NOMO-1 (cell line): ENCODE measurements around the gene TRMT13.

Experiments
- DNase-seq, 2 experiments: peaks; one replicate each; lab custom pipeline; 2025; ENCODE audit not compliant: unreplicated experiment in 2 of 2; lab: John Stamatoyannopoulos, UW

Gene TRMT13, protein sequence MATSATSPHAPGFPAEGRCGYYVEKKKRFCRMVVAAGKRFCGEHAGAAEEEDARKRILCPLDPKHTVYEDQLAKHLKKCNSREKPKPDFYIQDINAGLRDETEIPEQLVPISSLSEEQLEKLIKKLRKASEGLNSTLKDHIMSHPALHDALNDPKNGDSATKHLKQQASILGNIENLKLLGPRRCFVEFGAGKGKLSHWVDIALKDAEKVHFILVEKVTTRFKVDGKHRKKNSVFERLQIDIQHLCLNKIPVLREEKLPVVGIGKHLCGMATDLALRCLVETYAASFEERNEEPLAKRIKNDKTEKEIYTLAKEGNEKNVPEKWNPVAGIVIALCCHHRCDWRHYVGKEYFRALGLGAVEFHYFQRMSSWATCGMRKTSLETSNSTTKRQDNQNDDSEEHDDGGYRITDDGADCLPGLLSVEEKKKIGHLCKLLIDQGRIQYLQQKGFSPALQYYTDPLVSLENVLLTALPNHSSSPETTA

DNA sequence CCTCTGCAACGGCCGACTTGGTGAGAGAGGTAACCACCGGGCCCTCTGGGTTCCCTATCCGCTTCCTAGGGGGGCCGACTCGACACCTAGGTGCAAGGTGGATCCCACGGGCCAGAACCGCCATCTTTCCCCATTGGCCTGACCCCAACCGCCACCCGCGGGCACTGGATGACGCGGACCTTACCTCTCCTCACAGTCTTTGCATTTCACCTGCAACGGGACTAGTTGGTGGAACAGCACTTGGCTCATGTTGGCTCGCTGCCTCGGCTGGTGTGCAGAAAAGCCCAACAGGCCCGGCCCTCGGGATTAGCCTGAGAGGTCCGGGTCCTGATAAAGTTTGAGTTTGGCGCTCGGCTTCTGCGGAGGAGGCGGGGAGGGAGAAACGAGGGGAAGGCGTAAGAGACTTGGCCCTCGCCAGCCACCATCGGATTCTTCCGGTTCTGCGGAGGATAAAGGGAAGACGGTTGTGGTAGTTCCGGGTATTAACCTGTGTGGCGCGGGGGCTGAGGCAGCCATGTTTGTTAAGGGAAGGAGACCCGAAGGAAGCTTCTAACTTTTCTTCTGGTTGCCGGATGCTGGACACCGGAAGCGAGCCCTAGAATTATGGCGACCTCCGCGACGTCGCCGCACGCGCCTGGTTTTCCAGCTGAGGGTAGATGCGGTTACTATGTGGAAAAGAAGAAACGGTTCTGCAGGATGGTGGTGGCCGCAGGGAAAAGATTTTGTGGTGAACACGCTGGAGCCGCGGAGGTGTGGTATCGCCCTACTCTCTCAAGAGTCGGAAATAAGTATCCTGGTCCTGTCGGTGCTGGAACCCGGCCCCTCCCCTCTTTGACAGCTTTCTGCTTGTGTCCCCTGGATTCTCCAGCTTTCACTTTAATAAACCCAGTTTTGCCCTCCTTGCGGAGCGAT lies at the start of gene TRMT13, which contains the start of gene SASS6:
TSS of gene TRMT13 (plus strand) at position 598 of the 912 bp plus-strand sequence. CDS start at position 604, 6 bp downstream.
TSS of gene SASS6 (minus strand) at position 365 of the 912 bp plus-strand sequence. CDS start at position 249, 116 bp downstream.
- DNase-seq: peak; percentile 96 to 97

DNA sequence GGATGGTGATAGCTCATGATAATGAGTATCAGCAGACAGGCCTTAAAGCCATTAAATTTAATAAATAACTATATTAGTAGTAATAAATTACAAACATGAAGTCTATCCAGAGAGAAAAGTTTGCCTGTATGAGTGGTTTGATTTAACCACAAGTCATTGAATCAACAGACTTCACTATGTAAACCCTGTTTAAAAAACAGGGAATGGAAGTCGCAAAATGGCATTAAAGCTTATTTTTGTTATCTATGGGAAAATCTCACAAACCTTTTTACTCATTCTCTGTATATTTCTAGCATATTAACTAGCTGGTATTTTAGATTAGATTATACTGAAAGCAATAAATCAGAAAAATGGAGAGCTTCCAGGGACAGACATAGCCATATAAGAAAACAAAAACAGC lies 45.6 kb upstream of the TRMT13 start:
- no peak for DNase-seq

DNA sequence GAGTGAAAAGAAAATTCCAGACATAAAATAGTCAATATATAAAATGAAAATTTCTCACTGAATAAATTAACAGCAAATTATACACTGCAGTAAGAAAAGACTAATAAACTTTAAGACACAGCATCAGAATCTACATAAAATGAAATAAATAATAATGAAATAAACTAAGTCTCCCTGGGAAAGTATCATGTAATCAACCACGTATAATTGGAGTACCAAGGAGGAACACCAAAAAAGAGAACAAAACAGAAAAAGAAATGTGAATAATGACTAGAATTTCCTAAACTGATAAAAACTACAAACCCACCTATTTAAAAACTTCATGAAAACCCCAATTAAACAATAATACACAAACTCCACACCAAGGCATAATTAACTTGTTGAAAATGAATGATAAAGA lies 43.9 kb upstream of the TRMT13 start:
- no peak for DNase-seq

DNA sequence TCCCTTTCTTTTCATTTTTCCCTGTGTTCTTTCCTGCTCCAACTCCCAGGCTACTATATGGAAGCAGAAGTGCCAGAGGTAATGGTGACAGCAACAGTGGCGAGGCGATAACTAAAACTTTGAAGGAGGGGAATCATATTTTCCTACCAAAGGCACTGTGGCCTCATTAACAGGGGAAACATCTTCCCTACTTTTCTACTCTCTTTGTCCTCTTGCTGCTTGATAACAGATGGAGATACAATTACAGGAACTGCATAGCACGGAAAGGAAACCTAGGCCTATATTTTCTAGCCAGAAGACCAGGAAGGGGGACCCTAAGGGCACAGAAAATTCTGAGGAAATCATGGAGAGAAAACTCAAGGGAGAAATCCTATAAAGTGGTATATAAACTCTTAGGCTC lies 42.5 kb upstream of the TRMT13 start:
- no peak for DNase-seq

DNA sequence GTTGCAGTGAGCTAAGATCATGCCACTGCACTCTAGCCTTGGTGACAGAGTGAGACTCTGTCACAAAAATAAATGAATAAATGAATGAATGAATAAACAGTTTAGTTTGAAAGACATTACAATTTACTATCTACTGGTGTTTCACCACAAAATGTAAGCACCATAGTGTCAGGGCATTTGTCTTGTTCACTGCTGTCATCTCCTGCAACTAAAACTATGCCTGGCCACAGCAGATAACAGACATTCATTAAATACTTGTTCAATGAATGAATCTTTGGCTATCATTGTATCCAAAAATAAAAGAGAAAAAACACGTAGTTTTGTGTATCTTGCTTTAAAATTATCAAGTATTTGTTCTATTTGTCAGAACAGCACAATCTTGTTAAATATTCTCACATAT lies 32.8 kb upstream of the TRMT13 start:
- no peak for DNase-seq

DNA sequence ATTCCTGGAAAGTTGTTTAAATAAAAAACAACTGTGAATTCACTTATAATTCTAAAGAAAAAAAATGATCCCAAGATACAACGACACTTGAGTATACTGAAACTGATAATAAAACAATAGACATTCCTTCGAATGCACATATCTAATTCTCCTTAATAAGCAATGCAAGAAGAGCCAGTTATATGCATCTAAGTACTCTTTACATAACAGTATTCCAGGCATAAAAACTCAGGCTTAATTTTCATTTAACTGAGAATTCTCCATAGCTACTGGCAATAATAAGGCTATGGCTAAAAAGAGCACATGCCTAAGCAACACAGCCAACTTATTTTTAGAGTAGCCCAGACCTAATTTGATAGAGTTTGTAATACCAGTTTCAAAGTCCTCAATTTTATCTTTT lies 31.4 kb upstream of the TRMT13 start:
- DNase-seq: no peak

GRCh38 chr1:100107696-100108095 lies 25.3 kb upstream of the TRMT13 start:
- DNase-seq: no peak

DNA sequence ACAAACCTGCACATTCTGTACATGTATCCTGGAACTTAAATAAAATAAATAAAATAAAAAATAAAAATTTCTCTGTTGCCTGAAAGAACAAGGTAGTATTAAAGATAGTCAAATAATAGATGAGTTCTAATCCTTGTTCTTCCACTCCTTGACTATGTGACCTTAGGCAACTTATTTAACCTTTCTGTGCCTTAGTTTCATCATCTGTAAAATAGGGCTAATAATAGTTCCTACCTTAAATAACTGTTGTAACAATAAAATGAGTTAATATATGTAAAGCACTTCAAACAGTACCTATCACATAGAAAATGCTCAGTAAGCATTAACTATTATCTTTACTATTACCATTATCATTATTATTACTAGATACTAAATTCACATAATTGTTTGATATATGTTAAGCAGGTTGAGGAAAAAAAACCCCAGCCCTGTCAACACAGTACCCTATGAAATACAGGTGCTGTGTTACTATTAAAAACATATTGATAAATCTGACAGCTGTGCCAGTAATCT lies 23.4 kb upstream of the TRMT13 start:
- no peak for DNase-seq

GRCh38 chr1:100115524-100115923 lies 17.4 kb upstream of the TRMT13 start:
- no peak for DNase-seq

GRCh38 chr1:100122177-100122576 lies 10.8 kb upstream of the TRMT13 start:
- DNase-seq: no peak

- no peak for DNase-seq
Observed at GRCh38 chr1:100127226-100127625, 5.7 kb upstream of the TRMT13 start.

DNA sequence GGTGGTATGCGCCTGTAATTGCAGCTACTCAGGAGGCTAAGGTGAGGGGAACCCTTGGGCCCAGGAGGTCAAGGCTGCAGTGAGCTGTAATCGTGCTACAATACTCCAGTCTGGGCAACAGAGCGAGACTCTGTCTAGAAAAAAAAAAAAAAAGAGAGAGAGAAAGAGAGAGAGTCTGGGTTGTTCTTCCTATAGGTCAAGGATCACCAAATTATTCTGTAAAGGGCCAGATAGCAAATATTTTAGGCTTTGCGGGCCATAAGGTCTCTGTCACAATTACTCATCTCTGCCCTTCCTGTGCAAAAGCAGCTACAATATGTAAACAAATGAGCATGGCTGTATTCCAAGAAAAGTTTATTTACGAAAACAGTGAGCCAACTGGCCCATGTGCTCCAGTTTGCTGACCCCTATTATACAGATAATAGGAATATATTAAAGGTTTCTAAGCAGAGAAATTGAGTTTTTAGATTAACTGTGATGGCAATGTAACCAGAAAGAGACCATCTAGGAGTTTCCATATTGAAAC lies 2.3 kb upstream of the TRMT13 start:
- DNase-seq: no peak

GRCh38 chr1:100131623-100132022 lies 1.3 kb upstream of the TRMT13 start:
- no peak for DNase-seq

DNA sequence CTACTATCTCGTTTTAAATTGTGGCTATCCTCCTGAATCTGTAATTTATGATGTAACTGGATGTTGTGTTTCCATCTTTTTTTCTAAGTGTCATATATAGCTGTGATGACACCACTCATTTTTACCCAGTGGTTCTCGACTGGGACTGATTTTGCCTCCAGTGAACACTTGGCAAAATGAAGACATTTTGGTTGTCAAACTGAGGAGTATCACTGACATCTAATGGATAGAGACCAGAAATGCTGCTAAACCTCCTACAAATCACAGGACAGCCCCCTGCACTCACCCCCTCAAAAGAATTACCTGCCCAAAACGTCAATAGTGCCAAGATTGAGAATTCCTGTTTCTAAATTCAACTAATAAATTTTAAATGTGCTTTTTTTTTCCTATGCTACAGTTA lies 1.9 kb downstream of the TRMT13 start:
- no peak for DNase-seq

DNA sequence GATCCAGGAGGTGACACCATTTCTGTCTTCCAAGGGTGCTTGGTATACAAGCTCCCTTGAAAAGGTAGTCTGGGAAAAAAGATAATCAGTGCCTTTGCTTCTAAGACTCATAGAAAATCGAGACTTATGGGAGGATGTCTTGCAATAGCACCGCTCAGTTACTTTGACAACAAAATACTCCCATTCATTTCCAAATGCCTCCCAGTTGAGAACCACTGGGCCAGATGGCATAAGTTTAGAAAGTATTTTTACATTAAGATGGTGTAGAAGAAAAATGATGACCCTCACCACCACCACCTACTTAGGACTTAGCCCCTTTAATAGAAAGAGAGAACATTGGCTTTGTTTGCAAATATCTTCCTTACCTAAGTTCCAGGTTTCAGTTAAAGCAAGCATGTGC lies 4.6 kb downstream of the TRMT13 start:
- no peak for DNase-seq

- no peak for DNase-seq
Observed at GRCh38 chr1:100141192-100141591, 8.2 kb downstream of the TRMT13 start.

- no peak for DNase-seq
Observed at GRCh38 chr1:100142343-100142742, 9.4 kb downstream of the TRMT13 start.

DNA sequence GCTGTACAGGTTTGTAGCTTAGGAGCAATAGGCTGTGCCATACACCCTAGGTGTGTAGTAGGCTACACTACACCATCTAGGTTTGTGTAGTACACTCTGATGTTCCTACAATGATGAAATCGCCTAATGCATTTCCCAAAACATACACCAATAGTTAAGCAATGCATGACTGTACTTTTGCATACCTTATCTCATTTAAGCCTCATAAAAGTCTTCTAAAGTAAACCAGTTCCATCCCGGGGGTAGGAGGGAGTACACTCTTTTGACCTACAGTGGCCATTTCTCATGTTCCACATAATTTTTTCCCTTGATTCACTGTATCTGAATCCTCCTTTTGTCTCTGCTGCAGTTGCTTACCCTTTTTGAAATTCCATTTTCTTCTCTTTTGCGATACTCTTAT lies 12.2 kb downstream of the TRMT13 start:
- DNase-seq: no peak

GRCh38 chr1:100146958-100147357 lies 14.0 kb downstream of the TRMT13 start:
- DNase-seq: no peak

DNA sequence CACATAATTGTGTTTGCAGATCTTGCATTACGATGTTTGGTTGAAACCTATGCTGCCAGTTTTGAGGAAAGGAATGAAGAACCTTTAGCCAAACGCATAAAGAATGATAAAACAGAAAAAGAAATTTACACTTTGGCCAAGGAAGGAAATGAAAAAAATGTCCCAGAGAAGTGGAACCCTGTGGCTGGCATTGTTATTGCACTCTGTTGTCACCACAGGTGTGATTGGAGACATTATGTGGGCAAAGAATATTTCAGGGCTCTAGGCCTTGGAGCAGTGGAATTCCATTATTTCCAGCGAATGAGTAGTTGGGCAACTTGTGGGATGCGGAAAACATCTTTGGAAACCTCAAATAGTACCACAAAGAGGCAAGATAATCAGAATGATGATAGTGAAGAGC lies 14.9 kb downstream of the TRMT13 start:
- DNase-seq: no peak

DNA sequence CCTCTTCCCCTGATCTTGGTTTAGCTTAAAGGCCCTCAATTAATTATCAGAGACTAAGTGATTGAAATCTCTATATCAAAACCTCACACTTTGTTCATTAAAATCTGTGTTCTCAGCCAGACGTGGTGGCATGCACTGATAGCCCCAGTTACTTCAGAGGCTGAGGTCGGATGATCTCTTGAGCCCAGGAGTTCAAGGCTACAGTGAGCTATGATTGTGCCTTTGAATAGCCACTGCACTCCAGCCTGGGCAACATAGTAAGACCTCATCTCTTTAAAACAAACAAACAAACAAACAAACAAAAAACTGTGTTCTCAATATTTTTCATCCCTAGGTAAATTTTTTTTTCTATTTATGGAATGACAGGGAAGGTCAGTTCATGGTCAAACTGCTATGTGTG lies 18.7 kb downstream of the TRMT13 start:
- no peak for DNase-seq
